Kasumi-1 (cell line): Measurements from ENCODE around the gene DUSP9.
"Not testable (repeated sequence)": the region's sequence is repeated elsewhere in the genome, so short reads cannot be mapped to it uniquely, and the experiment has no call there.

Experiments
- DNase-seq, 2 experiments: peaks; one replicate each; lab custom pipeline; 2025; lab: John Stamatoyannopoulos, UW

The DUSP9 gene

DNA sequence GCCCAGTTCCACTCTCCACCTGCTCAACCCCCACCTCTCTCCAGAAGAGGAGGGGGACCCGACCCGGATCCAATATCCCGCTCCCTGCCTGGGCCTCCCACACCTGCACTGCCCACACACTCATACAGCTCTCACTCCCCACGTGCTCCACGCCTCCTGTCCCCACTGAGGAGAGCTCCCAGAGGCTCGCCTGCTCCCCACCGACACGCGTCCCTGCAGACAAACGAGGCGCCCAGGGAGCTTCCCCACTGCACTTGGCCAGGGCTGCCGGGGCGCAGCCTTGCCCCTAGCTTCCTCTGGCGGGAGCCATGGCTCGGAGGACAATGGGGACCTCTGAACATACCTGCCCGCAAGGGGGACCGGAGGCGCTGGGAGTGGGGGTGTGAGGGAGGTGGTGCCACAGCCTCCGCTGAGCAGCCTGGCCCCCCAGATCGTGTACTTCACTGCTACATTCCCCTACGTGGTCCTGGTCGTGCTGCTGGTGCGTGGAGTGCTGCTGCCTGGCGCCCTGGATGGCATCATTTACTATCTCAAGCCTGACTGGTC is 45.7 kb downstream of the DUSP9 start:
- no peak for DNase-seq

DNA sequence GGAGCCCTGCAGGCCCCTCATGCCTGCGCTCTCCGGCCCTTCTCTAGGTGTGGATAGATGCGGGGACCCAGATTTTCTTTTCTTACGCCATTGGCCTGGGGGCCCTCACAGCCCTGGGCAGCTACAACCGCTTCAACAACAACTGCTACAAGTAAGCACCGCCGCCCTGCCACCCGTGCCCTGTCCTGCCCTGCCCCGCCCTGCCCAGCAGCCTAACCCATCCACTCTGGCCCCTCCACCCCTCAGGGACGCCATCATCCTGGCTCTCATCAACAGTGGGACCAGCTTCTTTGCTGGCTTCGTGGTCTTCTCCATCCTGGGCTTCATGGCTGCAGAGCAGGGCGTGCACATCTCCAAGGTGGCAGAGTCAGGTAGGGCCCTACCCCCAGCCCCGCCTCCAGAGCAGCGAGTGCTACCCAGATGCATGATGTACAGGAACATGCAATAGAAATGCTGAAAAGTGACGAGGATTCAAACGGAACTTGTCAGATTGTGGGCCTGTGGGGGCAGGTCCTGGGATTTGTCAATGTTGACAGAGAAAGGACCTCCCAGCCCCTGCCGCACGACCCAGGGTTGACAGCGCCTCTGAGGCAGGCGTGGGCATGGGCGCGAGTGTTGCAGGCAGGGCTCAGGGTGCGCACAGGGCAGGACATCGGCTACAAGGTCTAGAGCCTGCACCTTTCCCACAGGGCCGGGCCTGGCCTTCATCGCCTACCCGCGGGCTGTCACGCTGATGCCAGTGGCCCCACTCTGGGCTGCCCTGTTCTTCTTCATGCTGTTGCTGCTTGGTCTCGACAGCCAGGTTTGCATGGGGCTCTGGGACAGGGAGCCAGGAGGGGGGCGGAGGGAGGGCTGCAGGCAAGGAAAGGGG is 46.4 kb downstream of the DUSP9 start:
- no peak for DNase-seq

DNA sequence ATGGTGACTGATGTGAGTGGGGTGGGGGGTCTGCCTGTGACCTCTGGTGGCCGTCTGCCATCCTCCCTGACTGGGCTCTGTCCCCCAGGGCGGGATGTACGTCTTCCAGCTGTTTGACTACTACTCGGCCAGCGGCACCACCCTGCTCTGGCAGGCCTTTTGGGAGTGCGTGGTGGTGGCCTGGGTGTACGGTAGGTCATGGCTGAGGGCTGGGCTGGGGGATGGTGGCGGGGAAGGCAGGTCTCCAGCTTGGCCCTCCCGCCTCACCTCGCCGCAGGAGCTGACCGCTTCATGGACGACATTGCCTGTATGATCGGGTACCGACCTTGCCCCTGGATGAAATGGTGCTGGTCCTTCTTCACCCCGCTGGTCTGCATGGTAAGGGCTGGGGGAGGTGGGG is 47.3 kb downstream of the DUSP9 start:
- not testable (repeated sequence) for DNase-seq

DNA sequence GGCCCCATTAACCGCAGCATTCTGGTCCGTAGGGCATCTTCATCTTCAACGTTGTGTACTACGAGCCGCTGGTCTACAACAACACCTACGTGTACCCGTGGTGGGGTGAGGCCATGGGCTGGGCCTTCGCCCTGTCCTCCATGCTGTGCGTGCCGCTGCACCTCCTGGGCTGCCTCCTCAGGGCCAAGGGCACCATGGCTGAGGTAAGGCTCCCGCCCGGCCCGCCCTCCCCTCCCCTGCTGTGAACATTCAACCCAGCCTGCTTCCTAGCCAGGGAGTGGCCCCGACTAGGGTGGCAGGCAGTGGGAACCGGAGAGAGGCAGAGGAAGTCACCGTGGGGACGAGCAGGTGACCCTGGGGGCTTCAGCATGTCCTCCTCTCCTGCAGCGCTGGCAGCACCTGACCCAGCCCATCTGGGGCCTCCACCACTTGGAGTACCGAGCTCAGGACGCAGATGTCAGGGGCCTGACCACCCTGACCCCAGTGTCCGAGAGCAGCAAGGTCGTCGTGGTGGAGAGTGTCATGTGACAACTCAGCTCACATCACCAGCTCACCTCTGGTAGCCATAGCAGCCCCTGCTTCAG is 47.8 kb downstream of the DUSP9 start:
- no peak for DNase-seq

DNA sequence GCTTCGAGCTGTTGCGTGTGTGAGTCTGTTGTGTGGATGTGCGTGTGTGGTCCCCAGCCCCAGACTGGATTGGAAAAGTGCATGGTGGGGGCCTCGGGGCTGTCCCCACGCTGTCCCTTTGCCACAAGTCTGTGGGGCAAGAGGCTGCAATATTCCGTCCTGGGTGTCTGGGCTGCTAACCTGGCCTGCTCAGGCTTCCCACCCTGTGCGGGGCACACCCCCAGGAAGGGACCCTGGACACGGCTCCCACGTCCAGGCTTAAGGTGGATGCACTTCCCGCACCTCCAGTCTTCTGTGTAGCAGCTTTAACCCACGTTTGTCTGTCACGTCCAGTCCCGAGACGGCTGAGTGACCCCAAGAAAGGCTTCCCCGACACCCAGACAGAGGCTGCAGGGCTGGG is 49.1 kb downstream of the DUSP9 start:
- DNase-seq = no peak

DNA sequence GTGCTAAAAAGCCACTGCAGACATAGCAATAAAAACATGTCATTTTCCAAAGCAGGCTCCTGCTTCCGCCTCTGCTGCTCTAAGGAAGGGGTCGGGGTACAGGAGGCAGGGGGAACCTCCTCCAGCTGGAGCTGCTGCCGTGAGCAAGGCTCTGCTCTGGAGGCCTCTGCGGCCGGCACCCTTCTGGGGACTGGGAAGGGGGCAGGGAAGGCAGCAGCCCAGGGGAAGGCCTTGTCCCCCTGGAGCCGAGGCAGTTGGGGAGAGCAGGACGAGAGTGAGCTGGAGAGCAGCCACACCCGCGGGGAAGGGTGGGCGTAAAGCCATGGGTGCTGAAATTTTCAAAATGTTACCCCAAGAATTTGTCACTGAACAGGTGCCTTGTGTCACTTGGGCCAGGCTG is 49.5 kb downstream of the DUSP9 start:
- DNase-seq = not testable (repeated sequence)

DNA sequence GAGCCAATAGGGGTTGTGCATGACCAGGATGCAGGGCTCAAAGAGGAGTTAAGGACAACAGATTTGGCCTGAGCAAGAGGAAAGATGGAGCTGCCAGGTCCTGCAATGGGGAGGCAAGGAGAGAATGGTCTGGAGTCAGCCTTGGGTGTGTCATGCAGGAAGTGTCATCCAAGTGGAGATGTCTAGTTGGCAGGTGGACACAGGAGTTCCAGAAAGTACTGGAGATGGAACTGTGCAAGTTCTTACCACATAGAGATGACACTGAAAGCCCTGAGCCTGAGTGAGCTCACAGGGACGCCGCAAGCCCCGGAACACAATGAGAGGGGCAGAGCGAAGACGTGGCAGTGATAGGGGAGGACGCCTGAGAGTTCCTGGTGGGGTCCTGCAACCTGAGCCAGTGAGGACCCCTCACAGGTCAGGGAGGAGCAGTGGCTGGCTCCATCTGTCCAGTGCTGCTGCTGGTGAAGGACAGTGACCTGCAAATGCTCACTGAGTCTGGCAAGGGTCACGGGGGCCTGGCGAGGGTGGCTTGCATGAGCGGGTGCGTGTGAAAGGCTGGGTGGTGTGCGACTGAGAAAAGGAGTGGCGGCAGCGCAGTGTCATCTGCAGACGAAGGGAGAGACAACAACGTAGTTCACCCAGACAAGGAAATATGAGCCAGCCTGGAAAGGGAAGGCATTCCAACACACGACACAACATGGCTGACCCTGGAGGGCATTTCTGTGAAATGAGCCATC is 50.2 kb downstream of the DUSP9 start:
- not testable (repeated sequence) for DNase-seq

DNA sequence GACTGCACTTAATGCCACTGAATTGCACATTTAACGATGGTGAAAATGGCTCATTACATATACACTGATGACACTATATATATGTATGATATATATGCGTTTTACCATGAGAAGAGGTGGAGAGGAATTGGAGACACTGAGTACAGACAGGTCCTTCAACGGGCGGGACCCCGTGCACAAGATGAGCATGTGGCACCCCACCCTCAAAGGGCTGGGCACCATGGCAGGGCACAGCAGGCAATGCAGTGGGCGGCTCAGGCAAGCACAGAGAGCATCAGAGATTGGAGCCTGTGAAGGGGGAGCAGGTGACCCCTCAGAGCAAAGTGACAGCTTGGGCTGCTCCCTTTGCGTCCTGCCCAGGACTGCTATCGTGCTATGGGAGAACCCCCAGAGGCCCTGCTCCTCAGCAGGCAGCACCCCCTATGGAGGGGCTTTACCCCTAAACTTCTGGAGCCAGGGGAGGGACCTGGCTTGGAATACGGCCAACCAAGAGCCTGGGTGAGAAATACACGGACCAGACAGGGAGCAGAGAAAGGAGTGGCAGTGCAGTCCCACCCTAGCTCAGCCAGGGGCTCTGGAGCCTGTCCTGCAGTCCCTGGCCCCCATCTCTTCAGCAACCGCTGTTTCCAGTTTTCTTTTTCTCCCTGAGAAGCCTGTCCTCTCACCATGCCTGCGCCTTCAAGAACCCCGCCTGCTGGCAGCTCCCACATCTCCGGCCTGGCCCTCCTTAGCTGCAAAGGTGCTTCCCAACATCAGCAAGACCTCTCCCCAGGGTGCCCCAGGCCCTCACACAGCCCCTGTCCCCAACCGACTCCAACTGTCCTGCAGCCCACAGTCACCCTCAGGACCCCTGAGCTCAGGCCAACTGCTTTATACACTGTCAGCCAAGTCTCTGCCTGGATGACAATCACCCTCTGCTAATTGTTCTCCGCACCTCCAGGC is 51.2 kb downstream of the DUSP9 start:
- no peak for DNase-seq

DNA sequence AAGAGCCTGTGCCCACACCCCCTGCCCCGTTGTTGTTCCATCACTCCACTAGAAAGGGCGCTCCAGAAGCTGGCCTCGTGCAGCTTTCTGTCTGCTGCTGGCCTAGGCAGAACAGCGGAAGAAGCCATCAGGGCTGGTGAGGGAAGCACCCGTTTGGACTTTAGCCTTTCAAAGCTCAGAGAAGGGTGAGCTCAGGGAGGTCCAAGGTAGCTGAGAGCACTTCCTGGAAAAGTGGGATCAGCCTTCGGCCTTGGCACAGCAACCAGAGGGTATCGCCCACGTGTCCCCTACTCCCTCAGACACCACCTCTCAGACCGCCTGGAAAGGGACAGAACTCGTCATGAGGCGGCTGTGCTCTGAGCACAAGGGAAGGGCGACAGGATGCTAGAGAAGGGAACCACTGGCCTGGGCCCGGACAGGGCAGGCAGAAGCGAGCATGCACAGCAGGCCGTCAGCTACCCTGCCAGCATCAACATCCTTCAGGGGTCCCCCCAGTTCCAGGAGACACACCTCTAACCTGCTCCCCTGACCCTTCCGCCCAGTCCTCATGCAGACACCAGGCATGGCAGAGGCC is 52.3 kb downstream of the DUSP9 start:
- not testable (repeated sequence) for DNase-seq

DNA sequence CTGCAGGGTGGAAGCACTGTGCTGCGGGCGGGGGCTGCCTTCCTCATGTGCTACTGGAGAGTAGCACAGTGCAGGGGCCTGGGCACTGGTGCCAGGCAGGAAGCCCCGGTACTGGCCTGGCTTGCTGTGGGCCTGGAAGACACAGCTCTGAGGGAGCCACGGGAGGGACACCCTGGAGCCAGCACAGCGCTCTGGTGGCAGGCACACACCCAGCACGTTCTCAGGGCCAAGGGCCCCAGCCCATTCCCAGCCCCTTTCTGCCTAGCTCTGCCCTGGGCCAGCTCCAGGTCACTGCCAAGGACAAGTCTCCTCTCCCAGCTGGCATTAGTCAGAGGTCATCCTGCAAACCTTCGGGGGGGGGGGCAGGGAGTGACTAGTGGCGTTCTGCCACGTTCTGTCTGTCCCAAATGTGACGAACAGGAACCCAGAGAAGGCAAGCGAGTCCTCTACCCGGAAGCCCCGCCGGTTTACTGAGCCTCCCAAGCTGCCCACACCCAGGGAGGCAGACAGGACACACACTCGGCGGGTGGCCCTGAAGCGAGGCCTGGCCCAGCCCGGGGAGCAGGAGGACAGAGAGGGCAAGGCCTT is 52.9 kb downstream of the DUSP9 start:
- DNase-seq = not testable (repeated sequence)

DNA sequence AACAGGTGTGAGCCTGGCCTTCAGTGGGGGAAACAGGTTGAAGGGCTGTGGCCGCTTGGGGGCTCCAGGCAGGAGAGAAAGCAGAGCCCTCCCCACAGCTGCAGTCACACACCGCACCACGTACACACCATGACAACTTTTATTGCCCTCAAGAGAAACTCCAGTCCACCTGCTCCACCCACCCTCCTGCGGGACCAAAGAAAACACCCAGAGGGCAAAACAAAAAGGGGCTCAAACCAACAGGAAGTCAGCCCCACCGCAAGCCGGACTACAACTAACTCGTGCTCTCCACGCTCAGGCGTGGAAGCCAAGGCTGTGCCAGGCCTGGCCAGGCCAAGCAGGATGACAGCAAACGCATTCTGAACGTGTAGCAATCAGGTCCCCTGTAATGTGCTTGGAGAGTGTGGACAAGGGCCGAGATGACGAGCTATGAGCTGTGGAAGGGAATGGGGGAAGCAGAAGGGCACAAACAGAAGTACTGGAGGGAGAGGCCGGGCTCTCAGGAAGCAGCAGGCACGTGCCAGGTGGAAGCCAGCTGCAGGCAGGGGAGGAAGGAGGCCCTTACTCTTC is 53.5 kb downstream of the DUSP9 start:
- no peak for DNase-seq
